GM18508 (cell line): ENCODE data around the gene RCL1.
"Not testable (repeated sequence)": the region's sequence is repeated elsewhere in the genome, so short reads cannot be mapped to it uniquely, and the experiment has no call there.

ENCODE experiments used
- ATAC-seq: cut with Tn5 transposase; IDR thresholded peaks from one replicate; pipeline ENCODE4 v1.9.1; 2021; ENCODE audit warnings: moderate number of reproducible peaks; ENCODE audit not compliant: insufficient read depth, unreplicated experiment

RCL1 gene

GRCh38 chr9:4864698-4865097 is 72.0 kb downstream of the RCL1 start:
- ATAC-seq: no peak

GRCh38 chr9:4865681-4866080 is 72.9 kb downstream of the RCL1 start:
- no peak for ATAC-seq

- ATAC-seq: no peak
These were observed 73.7 kb downstream of the RCL1 start for GRCh38 chr9:4866239-4866969.

GRCh38 chr9:4873066-4873465 is 80.3 kb downstream of the RCL1 start:
- ATAC-seq: no peak

GRCh38 chr9:4875559-4875958 is 82.8 kb downstream of the RCL1 start:
- ATAC-seq: no peak

GRCh38 chr9:4879115-4879558 is 86.4 kb downstream of the RCL1 start:
- ATAC-seq: no peak

- ATAC-seq: no peak
These were observed 90.7 kb downstream of the RCL1 start for GRCh38 chr9:4883326-4883873.

- ATAC-seq: peak; percentile 94
These were observed 94.0 kb downstream of the RCL1 start for GRCh38 chr9:4886698-4887097.

GRCh38 chr9:4887556-4887955 is 94.8 kb downstream of the RCL1 start:
- no peak for ATAC-seq

- ATAC-seq: no peak
These were observed 97.5 kb downstream of the RCL1 start for GRCh38 chr9:4890242-4890641.

- ATAC-seq: no peak
These were observed 98.2 kb downstream of the RCL1 start for GRCh38 chr9:4890929-4891328.

- no peak for ATAC-seq
These were observed 98.9 kb downstream of the RCL1 start for GRCh38 chr9:4891674-4892073.

- ATAC-seq: no peak
These were observed 99.9 kb downstream of the RCL1 start for GRCh38 chr9:4892501-4893194.

- ATAC-seq: no peak
These were observed 101.3 kb downstream of the RCL1 start for GRCh38 chr9:4894076-4894475.

GRCh38 chr9:4899853-4900252 is 107.1 kb downstream of the RCL1 start:
- ATAC-seq: not testable (repeated sequence)

GRCh38 chr9:4901401-4902134 is 108.8 kb downstream of the RCL1 start:
- ATAC-seq: not testable (repeated sequence)

GRCh38 chr9:4902135-4902475 is 109.4 kb downstream of the RCL1 start:
- ATAC-seq: no peak

GRCh38 chr9:4904322-4905134 is 111.8 kb downstream of the RCL1 start:
- no peak for ATAC-seq

GRCh38 chr9:4905135-4905490 is 112.4 kb downstream of the RCL1 start:
- ATAC-seq: no peak
